Activated CD4-positive, alpha-beta T cell treated with anti-CD3 and anti-CD28 coated beads, Interleukin-2, amount 10 ng/mL, durations not matched to agents 7 days and 5 days (primary cell): ENCODE results near the gene COASY. TPM values are rescaled to one million over a fixed set of nuclear protein-coding genes. Genes with fewer than 3 reads are reported as not detected.
"Not testable (repeated sequence)": the region's sequence is repeated elsewhere in the genome, so short reads cannot be mapped to it uniquely, and the experiment has no call there.

ENCODE experiments used
- CTCF ChIA-PET: fragments of 350-600 bp; sonication (Branson Sonifier 250); formaldehyde crosslinking; loops from one replicate; lab custom pipeline; 2021; ENCODE audit warnings: antibody characterized with exemption; lab: Charles Lee
- POLR2A ChIA-PET: fragments of 350-600 bp; sonication (Branson Sonifier 250); formaldehyde crosslinking; loops from one replicate; lab custom pipeline; 2021; ENCODE audit warnings: antibody characterized with exemption; lab: Charles Lee
- DNase-seq: peaks from one replicate; pipeline ENCODE4 v3.0.0-alpha.2; 2020
- H3K27ac Mint-ChIP-seq: one replicate; pipeline ENCODE4 v1.8.0; 2021; ENCODE audit warnings: mild to moderate bottlenecking, moderate library complexity, mixed read lengths
- H3K27me3 Mint-ChIP-seq: one replicate; pipeline ENCODE4 v1.8.0; 2021; ENCODE audit warnings: mixed read lengths
- H3K36me3 Mint-ChIP-seq: one replicate; pipeline ENCODE4 v1.8.0; 2021; ENCODE audit warnings: low read depth, mixed read lengths
- H3K4me1 Mint-ChIP-seq: one replicate; pipeline ENCODE4 v1.8.0; 2021; ENCODE audit warnings: mixed read lengths
- H3K4me3 Mint-ChIP-seq: one replicate; pipeline ENCODE4 v1.8.0; 2021; ENCODE audit warnings: mild to moderate bottlenecking, moderate library complexity, mixed read lengths
- H3K9me3 Mint-ChIP-seq: one replicate; pipeline ENCODE4 v1.8.0; 2021; ENCODE audit warnings: mixed read lengths
- total RNA-seq, 2 experiments: library from RNA; stranded (reverse); gene quantifications; one replicate each; pipeline ENCODE4 v1.2.3, GENCODE V29; 2021

The COASY gene
- total RNA-seq, 2 experiments from 2014 or later: 72.5 to 86.1 TPM

DNA sequence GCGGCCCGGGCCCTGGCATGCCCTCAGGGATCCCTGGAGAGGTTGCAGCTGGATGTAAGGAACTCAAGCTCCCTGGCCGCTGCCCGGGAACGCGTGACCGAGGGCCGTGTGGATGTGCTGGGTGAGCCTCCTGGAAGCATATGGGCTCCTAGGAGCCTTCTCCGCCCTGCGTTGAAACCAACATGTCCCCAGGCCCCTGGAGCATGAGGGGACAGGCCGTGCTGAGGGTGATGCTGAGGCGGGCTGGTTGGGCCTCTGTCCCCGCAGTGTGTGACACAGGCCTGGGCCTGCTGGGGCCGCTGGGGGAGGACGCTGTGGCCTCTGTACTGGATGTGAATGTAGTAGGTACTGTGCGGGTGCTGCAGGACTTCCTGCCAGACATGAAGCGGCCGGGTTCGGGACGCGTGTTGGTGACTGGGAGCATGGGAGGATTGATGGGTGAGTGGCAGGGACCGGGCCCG is 14.9 kb upstream of the COASY start:
- ChIA-PET POLR2A (no interaction called here), CTCF (interaction anchor here (0.5 to 1.7 kb wide), 3 partner anchors 10 to 737 kb away, joined by 3 to 10 read pairs (median 3); no protein-coding TSS in a partner anchor)
- DNase-seq: no peak
- Mint-ChIP-seq H3K4me3 (no peak overlapping the region), H3K4me1 (peaks cover 13% of the 10 kb centered on the region), H3K9me3 (no peaks in the 10 kb centered on the region), H3K27me3 (no peaks in the 10 kb centered on the region), H3K27ac (no peak overlapping the region), H3K36me3 (peaks cover 3% of the 10 kb centered on the region)

- no peak for DNase-seq
- no peaks in the 10 kb centered on the region for H3K27me3 Mint-ChIP-seq
- ChIA-PET POLR2A (no interaction called here), CTCF (interaction anchor here (0.5 to 1.7 kb wide), 7 partner anchors 11 to 737 kb away, joined by 3 to 10 read pairs (median 4); partner anchors contain the start of gene NAGLU)
- H3K4me1 Mint-ChIP-seq: peaks cover 15% of the 10 kb centered on the region
- no peak overlapping the region for H3K4me3 Mint-ChIP-seq
- no peak overlapping the region for H3K27ac Mint-ChIP-seq
- peaks cover 3% of the 10 kb centered on the region for H3K36me3 Mint-ChIP-seq
- H3K9me3 Mint-ChIP-seq: no peaks in the 10 kb centered on the region
Measured at GRCh38 chr17:42547698-42548069, 14.3 kb upstream of the COASY start.

DNA sequence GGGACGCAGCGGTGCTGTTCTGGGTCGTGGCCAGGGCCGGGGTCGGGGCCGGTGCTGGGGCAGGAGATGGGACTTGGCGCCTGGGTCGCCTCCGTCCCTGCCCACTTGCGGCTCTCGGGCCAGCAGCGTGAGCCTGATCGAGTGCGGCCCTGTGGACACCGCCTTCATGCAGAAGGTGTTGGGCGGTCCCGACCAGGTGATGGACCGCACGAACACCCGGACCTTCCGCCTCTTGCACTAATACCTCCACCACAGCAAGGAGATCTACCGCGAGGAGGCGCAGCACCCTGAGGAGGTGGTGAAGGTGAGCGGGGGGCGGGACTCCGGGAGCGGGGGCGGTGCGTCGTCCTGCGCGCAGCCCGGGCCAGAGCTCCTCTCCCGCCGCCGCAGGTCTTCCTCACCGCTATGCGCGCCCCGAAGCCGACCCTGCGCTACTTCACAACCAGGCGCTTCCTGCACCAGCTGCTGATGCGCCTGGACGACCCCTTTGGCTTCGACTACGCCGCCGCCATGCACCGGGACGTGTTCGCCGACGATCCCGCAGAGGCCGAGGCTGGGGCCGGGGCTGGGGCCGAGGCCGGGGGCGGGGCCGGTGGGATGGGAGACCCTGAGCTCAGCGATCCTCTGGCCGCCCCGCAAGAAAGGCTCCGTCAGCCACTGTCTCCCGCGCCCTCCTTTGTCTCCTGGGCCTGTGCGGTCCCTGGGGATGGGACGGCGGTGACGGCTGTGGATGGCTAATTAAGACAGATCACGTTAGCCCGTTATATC is 13.7 kb upstream of the COASY start:
- peak; percentile 83 for DNase-seq
- peak overlapping the region; percentile 52 for H3K4me3 Mint-ChIP-seq
- H3K36me3 Mint-ChIP-seq: peaks cover 3% of the 10 kb centered on the region
- ChIA-PET POLR2A (no interaction called here), CTCF (interaction anchor here (1.1 to 1.7 kb wide), 5 partner anchors 10 to 30 kb away, joined by 3 to 10 read pairs (median 5); partner anchors contain the start of gene NAGLU)
- H3K4me1 Mint-ChIP-seq: peaks cover 16% of the 10 kb centered on the region
- H3K27me3 Mint-ChIP-seq: no peaks in the 10 kb centered on the region
- no peak overlapping the region for H3K27ac Mint-ChIP-seq
- H3K9me3 Mint-ChIP-seq: no peaks in the 10 kb centered on the region

DNA sequence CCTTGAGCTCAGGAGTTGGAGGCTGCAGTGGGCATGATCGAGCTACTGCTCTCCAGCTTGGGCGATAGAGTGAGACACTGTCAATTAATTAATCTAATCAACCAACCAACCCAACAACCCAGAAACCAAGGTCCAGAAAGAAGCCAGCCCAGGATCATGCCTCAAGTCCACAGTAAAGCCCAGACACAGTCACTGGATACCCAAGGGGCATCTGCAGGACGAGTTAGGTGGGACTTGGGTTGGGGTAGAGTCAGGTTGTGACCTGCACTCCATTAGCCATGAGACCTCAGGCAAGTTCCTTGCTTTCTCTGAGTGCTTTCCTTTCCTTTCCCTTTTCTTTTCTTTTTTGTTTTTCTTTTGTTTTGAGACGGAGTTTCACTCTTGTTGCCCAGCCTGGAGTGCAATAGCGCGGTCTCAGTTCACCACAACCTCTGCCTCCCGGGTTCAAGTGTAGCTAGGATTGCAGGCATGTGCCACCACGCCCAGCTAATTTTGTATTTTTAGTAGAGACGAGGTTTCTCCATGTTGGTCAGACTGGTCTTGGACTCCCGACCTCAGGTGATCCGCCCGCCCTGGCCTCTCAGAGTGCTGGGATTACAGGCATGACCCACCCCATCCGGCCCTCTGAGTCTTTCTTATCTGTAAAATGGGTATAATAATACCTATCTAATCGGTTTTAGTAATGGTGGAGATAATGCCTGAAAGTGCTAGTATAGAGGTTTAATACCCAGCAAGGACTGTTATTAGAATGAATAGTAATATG is 12.8 kb upstream of the COASY start:
- Mint-ChIP-seq H3K4me1 (peaks cover 21% of the 10 kb centered on the region), H3K4me3 (peak overlapping the region; percentile 40), H3K27me3 (no peaks in the 10 kb centered on the region), H3K27ac (no peak overlapping the region), H3K9me3 (no peaks in the 10 kb centered on the region), H3K36me3 (peaks cover 6% of the 10 kb centered on the region)
- CTCF ChIA-PET: interaction anchor here (1.4 to 1.7 kb wide), 4 partner anchors 9 to 29 kb away, joined by 4 to 10 read pairs (median 6); partner anchors contain the start of gene NAGLU
- no peak for DNase-seq
- POLR2A ChIA-PET: no interaction called here

DNA sequence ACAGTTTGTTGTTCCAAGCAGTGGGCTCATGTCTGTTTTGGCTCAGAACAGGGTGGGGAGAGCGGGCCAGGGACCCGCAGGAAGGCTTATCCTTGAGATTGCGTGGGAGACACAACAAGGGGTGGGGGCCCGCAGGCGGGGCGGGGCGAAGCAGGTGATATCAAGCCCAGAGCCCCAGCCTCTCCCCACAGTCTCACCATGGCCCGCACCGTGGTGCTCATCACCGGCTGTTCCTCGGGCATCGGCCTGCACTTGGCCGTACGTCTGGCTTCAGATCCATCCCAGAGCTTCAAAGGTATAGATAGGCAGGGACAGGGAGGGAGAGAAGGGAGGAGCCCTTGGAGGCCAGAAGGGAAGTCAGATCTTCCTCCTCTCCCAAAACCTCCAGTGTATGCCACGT is 9.2 kb upstream of the COASY start, which contains the start of gene HSD17B1:
TSS of gene HSD17B1 (plus strand) at position 188 of the 400 bp plus-strand sequence. CDS start at position 199, 11 bp downstream.
- H3K27me3 Mint-ChIP-seq, H3K9me3 Mint-ChIP-seq, POLR2A ChIA-PET, H3K36me3 Mint-ChIP-seq, DNase-seq: not testable (repeated sequence)
- Mint-ChIP-seq H3K4me3 (peak within 1 kb of the TSS; percentile 87), H3K27ac (peak within 1 kb of the TSS; percentile 91), H3K4me1 (peaks cover 37% of the 10 kb centered on the region)
- CTCF ChIA-PET: interaction anchor here (0.5 kb wide), 1 partner anchor 62 kb away, joined by 3 read pairs; no protein-coding TSS in a partner anchor

- Mint-ChIP-seq H3K36me3 (peaks cover 7% of the 10 kb centered on the region), H3K4me1 (peaks cover 37% of the 10 kb centered on the region), H3K27ac (peak overlapping the region; percentile 91), H3K4me3 (peak overlapping the region; percentile 87), H3K27me3 (no peaks in the 10 kb centered on the region), H3K9me3 (no peaks in the 10 kb centered on the region)
- no peak for DNase-seq
- CTCF ChIA-PET: interaction anchor here (0.5 to 2.1 kb wide), 7 partner anchors 12 to 69 kb away, joined by 3 to 9 read pairs (median 3); partner anchors contain the start of genes NAGLU and PSMC3IP
- POLR2A ChIA-PET: no interaction called here
Measured at GRCh38 chr17:42553161-42553818, 8.7 kb upstream of the COASY start.

DNA sequence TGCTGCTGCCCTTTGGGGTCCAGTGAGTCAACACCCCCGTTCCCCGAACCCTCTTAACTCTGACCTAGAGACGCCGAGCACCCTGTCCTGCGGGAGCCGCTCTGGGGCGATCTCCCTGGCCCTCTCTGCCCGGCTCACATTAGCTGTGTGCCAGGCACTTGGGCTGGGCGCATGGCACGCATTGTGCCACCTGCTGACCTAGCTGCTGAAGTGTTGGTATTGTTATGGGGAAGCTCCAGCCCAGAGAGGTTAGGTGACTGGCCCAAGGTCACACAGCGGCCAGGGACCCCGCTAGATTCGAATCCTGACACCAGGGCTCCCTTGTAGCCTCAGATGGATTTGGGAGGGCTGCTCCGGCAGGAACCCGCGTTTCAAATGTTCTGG is 8.1 kb upstream of the COASY start:
- no peaks in the 10 kb centered on the region for H3K27me3 Mint-ChIP-seq
- H3K27ac Mint-ChIP-seq: peak overlapping the region; percentile 91
- CTCF ChIA-PET: interaction anchor here (0.8 to 2.1 kb wide), 9 partner anchors 10 to 70 kb away, joined by 3 to 13 read pairs (median 3); partner anchors contain the start of genes NAGLU and PSMC3IP
- POLR2A ChIA-PET: no interaction called here
- DNase-seq: no peak
- peaks cover 34% of the 10 kb centered on the region for H3K4me1 Mint-ChIP-seq
- H3K36me3 Mint-ChIP-seq: peaks cover 7% of the 10 kb centered on the region
- no peaks in the 10 kb centered on the region for H3K9me3 Mint-ChIP-seq
- H3K4me3 Mint-ChIP-seq: peak overlapping the region; percentile 87

DNA sequence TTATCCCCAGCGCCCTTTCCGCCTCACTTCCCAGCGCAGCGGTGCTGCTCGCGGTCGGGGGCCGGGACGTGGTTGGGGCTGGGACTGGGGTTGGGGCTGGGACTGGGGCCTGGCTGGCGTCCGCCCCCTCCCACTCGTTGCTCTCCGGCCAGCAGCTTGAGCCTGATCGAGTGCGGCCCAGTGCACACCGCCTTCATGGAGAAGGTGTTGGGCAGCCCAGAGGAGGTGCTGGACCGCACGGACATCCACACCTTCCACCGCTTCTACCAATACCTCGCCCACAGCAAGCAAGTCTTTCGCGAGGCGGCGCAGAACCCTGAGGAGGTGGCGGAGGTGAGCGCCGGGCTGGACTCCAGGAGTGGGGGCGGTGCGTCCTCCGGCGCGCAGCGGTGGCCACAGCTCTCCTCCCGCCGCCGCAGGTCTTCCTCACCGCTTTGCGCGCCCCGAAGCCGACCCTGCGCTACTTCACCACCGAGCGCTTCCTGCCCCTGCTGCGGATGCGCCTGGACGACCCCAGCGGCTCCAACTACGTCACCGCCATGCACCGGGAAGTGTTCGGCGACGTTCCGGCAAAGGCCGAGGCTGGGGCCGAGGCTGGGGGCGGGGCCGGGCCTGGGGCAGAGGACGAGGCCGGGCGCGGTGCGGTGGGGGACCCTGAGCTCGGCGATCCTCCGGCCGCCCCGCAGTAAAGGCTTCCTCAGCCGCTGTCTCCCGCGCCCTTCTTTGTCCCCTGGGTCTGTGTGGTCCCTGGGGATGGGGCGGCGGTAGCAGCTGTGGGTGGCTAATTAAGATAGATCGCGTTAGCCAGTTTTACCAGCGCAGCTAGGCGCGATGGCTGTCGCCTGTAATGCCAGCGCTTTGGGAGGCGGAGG is 7.5 kb upstream of the COASY start:
- H3K9me3 Mint-ChIP-seq: no peaks in the 10 kb centered on the region
- peaks cover 28% of the 10 kb centered on the region for H3K4me1 Mint-ChIP-seq
- H3K36me3 Mint-ChIP-seq: peaks cover 7% of the 10 kb centered on the region
- H3K27ac Mint-ChIP-seq: peak overlapping the region; percentile 91
- ChIA-PET POLR2A (no interaction called here), CTCF (interaction anchor here (0.6 to 2.1 kb wide), 10 partner anchors 10 to 70 kb away, joined by 3 to 13 read pairs (median 3); partner anchors contain the start of genes NAGLU and PSMC3IP)
- DNase-seq: peak; percentile 80
- peak overlapping the region; percentile 87 for H3K4me3 Mint-ChIP-seq
- no peaks in the 10 kb centered on the region for H3K27me3 Mint-ChIP-seq

GRCh38 chr17:42555122-42555622 is 6.8 kb upstream of the COASY start:
- CTCF ChIA-PET: interaction anchor here (0.6 to 2.1 kb wide), 7 partner anchors 9 to 51 kb away, joined by 3 to 13 read pairs (median 4); partner anchors contain the start of genes NAGLU and PSMC3IP
- Mint-ChIP-seq H3K36me3 (peaks cover 7% of the 10 kb centered on the region), H3K9me3 (no peaks in the 10 kb centered on the region), H3K27ac (peak overlapping the region; percentile 91), H3K4me3 (peak overlapping the region; percentile 87), H3K4me1 (peaks cover 29% of the 10 kb centered on the region), H3K27me3 (no peaks in the 10 kb centered on the region)
- DNase-seq: no peak
- POLR2A ChIA-PET: no interaction called here

DNA sequence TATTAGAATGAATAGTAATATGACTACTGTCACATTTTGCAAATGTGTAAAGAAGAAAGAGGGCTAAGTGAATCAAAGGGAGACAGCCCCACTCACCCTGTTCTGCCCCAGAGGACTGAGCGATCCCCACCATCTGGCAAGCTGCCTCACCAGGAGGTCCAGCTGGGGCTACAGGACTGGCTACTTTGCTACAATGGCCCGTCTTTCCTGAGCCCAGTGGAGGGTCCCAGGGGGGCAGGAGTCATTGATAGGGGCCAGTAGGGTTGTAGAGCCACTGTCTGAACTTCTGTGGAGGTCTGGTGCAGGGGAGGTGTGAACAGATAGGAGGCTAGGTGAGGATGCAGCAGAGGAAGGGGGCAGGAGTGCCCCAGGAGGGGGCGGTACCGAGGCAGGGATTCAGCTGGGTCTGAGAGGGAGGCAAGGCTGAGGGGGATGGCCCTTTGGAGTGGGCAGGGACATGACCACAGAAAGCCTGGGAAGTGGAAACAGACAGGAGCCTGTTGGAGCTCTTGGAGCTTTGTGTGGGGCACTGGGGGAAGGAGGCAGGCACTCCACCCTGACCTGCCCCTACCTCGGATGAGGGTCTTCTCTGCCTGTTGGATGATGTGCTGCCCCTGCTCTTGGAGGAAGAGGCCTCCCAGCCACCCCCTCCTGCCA is 5.9 kb upstream of the COASY start:
- H3K9me3 Mint-ChIP-seq, POLR2A ChIA-PET, H3K27ac Mint-ChIP-seq, DNase-seq, H3K36me3 Mint-ChIP-seq, H3K27me3 Mint-ChIP-seq, CTCF ChIA-PET: not testable (repeated sequence)
- Mint-ChIP-seq H3K4me1 (peaks cover 31% of the 10 kb centered on the region), H3K4me3 (peak overlapping the region; percentile 87)

DNA sequence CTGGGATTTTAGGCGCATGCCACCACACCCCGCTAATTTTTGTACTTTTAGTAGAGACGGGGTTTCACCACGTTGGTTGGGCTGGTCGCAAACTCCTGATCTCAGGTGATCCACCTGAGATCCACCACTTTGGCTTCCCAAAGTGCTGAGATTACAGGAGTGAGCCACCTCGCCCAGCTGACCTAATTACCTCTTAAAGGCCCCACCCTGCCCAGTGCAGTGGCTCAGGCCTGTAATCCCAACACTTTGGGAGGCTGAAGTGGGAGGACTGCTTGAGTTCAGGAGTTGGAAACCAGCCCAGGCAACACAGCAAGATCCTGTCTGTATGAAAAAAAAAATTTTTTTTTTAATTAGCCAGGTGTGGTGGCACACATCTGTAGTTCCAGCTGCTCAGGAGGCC is 2.9 kb upstream of the COASY start:
- Mint-ChIP-seq H3K9me3 (no peaks in the 10 kb centered on the region), H3K4me3 (no peak overlapping the region), H3K27me3 (no peaks in the 10 kb centered on the region), H3K27ac (no peak overlapping the region), H3K4me1 (peaks cover 47% of the 10 kb centered on the region), H3K36me3 (peaks cover 14% of the 10 kb centered on the region)
- DNase-seq: no peak
- POLR2A ChIA-PET: interaction anchor here (0.5 to 0.6 kb wide), 2 partner anchors 863 to 868 kb away, joined by 4 to 8 read pairs; no protein-coding TSS in a partner anchor
- CTCF ChIA-PET: interaction anchor here (0.6 to 2.3 kb wide), 4 partner anchors 8 to 19 kb away, joined by 3 to 10 read pairs (median 4); partner anchors contain the start of gene MLX
